HEK293T (cell line): ENCODE results near the gene ZBTB17.

Experiments used
- FOXA1 ChIP-seq: fragments of 450-650 bp; IDR thresholded peaks from 2 replicates; pipeline ENCODE4 v1.6.1; 2016; ENCODE audit warnings: mild to moderate bottlenecking
- L3MBTL2 ChIP-seq: fragments of 450-650 bp; conservative IDR thresholded peaks from 2 replicates; pipeline ENCODE4 v1.6.1; 2016; ENCODE audit warnings: mild to moderate bottlenecking
- TARDBP ChIP-seq: fragments of 450-650 bp; IDR thresholded peaks from 2 replicates; pipeline ENCODE4 v1.6.1; 2016

- no peak for TF ChIP-seq TARDBP
- no peak for TF ChIP-seq L3MBTL2
- TF ChIP-seq FOXA1, result no peak
Measured at GRCh38 chr1:16018749-16019643, 43.1 kb upstream of the ZBTB17 start.
